ENCODE measurements around the gene TESMIN. TPM values are rescaled to one million over a fixed set of nuclear protein-coding genes. Genes with fewer than 3 reads are reported as not detected.
A peak's percentile ranks its signal among the peaks of the same experiment; 100 is the strongest.

The TESMIN gene
- total and polyA plus RNA-seq, 9 donors: 0.09 to 0.71 (median 0.44) TPM

GRCh38 chr11:68763181-68763721 is 11.9 kb upstream of the TESMIN start:
- no peaks in the 10 kb centered on the region for H3K4me1 ChIP-seq (ENCODE audit: control insufficient read depth, insufficient read depth, low read length)
- H3K27ac ChIP-seq (ENCODE audit: low read length): no peak overlapping the region
- peaks cover 36% of the 10 kb centered on the region for H3K36me3 ChIP-seq (ENCODE audit: control insufficient read depth, insufficient read depth, low read length)
- no peaks in the 10 kb centered on the region for H3K27me3 ChIP-seq (ENCODE audit: control insufficient read depth, insufficient read depth, low read length)
- no peak overlapping the region for H3K4me3 ChIP-seq (ENCODE audit: low read length)
- 41% methylated on average over 8 of the region's 10 CpGs for WGBS (ENCODE audit: insufficient coverage)
- no peaks in the 10 kb centered on the region for H3K9me3 ChIP-seq (replicated peaks; ENCODE audit: control insufficient read depth, low read depth, low read length)
- DNase-seq: no peak

- Histone ChIP-seq H3K9me3 (replicated peaks; ENCODE audit: control insufficient read depth, low read depth, low read length) (no peaks in the 10 kb centered on the region), H3K27me3 (ENCODE audit: control insufficient read depth, insufficient read depth, low read length) (no peaks in the 10 kb centered on the region), H3K4me1 (ENCODE audit: control insufficient read depth, insufficient read depth, low read length) (no peaks in the 10 kb centered on the region), H3K4me3 (ENCODE audit: low read length) (no peak overlapping the region), H3K36me3 (ENCODE audit: control insufficient read depth, insufficient read depth, low read length) (peaks cover 42% of the 10 kb centered on the region), H3K27ac (ENCODE audit: low read length) (no peak overlapping the region)
- no peak for DNase-seq
- 90% methylated on average over 14 of the region's 15 CpGs for WGBS (ENCODE audit: insufficient coverage)
Measured at GRCh38 chr11:68762481-68762880, 11.2 kb upstream of the TESMIN start.

- no peak for DNase-seq
- H3K9me3 ChIP-seq (replicated peaks; ENCODE audit: control insufficient read depth, low read depth, low read length): no peaks in the 10 kb centered on the region
- no peaks in the 10 kb centered on the region for H3K4me1 ChIP-seq (ENCODE audit: control insufficient read depth, insufficient read depth, low read length)
- no peaks in the 10 kb centered on the region for H3K27me3 ChIP-seq (ENCODE audit: control insufficient read depth, insufficient read depth, low read length)
- H3K4me3 ChIP-seq (ENCODE audit: low read length): no peak overlapping the region
- H3K27ac ChIP-seq (ENCODE audit: low read length): no peak overlapping the region
- 71% methylated on average over 9 of the region's 12 CpGs for WGBS (ENCODE audit: insufficient coverage)
- peaks cover 49% of the 10 kb centered on the region for H3K36me3 ChIP-seq (ENCODE audit: control insufficient read depth, insufficient read depth, low read length)
Measured at GRCh38 chr11:68761801-68762200, 10.5 kb upstream of the TESMIN start.

- H3K27me3 ChIP-seq (ENCODE audit: control insufficient read depth, insufficient read depth, low read length): no peaks in the 10 kb centered on the region
- H3K27ac ChIP-seq (ENCODE audit: low read length): no peak overlapping the region
- DNase-seq: no peak
- no peak overlapping the region for H3K4me3 ChIP-seq (ENCODE audit: low read length)
- 97% methylated on average over 8 of the region's 15 CpGs for WGBS (ENCODE audit: insufficient coverage)
- no peaks in the 10 kb centered on the region for H3K9me3 ChIP-seq (replicated peaks; ENCODE audit: control insufficient read depth, low read depth, low read length)
- H3K36me3 ChIP-seq (ENCODE audit: control insufficient read depth, insufficient read depth, low read length): peaks cover 55% of the 10 kb centered on the region
- no peaks in the 10 kb centered on the region for H3K4me1 ChIP-seq (ENCODE audit: control insufficient read depth, insufficient read depth, low read length)
Measured at GRCh38 chr11:68759991-68760390, 8.7 kb upstream of the TESMIN start.

- Histone ChIP-seq H3K4me1 (ENCODE audit: control insufficient read depth, insufficient read depth, low read length) (no peaks in the 10 kb centered on the region), H3K9me3 (replicated peaks; ENCODE audit: control insufficient read depth, low read depth, low read length) (no peaks in the 10 kb centered on the region), H3K27me3 (ENCODE audit: control insufficient read depth, insufficient read depth, low read length) (no peaks in the 10 kb centered on the region), H3K4me3 (ENCODE audit: low read length) (no peak overlapping the region), H3K27ac (ENCODE audit: low read length) (no peak overlapping the region), H3K36me3 (ENCODE audit: control insufficient read depth, insufficient read depth, low read length) (peaks cover 52% of the 10 kb centered on the region)
- WGBS (ENCODE audit: insufficient coverage): 100% methylated on average over 1 of the region's 8 CpGs
- DNase-seq: no peak
Measured at GRCh38 chr11:68757711-68758110, 6.4 kb upstream of the TESMIN start.

GRCh38 chr11:68756171-68756766 is 4.9 kb upstream of the TESMIN start:
- DNase-seq: no peak
- 80% methylated on average over 4 of the region's 12 CpGs for WGBS (ENCODE audit: insufficient coverage)
- no peaks in the 10 kb centered on the region for H3K9me3 ChIP-seq (replicated peaks; ENCODE audit: control insufficient read depth, low read depth, low read length)
- peaks cover 40% of the 10 kb centered on the region for H3K36me3 ChIP-seq (ENCODE audit: control insufficient read depth, insufficient read depth, low read length)
- no peak overlapping the region for H3K27ac ChIP-seq (ENCODE audit: low read length)
- no peak overlapping the region for H3K4me3 ChIP-seq (ENCODE audit: low read length)
- H3K4me1 ChIP-seq (ENCODE audit: control insufficient read depth, insufficient read depth, low read length): no peaks in the 10 kb centered on the region
- H3K27me3 ChIP-seq (ENCODE audit: control insufficient read depth, insufficient read depth, low read length): peaks cover 3% of the 10 kb centered on the region

GRCh38 chr11:68753300-68753699 is 2.0 kb upstream of the TESMIN start:
- Histone ChIP-seq H3K9me3 (replicated peaks; ENCODE audit: control insufficient read depth, low read depth, low read length) (no peaks in the 10 kb centered on the region), H3K36me3 (ENCODE audit: control insufficient read depth, insufficient read depth, low read length) (peaks cover 20% of the 10 kb centered on the region), H3K27ac (ENCODE audit: low read length) (no peak overlapping the region), H3K27me3 (ENCODE audit: control insufficient read depth, insufficient read depth, low read length) (peaks cover 5% of the 10 kb centered on the region), H3K4me1 (ENCODE audit: control insufficient read depth, insufficient read depth, low read length) (peaks cover 12% of the 10 kb centered on the region), H3K4me3 (ENCODE audit: low read length) (no peak overlapping the region)
- WGBS (ENCODE audit: insufficient coverage): 69% methylated on average over 8 of the region's 9 CpGs
- DNase-seq: no peak

GRCh38 chr11:68751004-68751325 is 355 bp downstream of the TESMIN start:
- Histone ChIP-seq H3K9me3 (replicated peaks; ENCODE audit: control insufficient read depth, low read depth, low read length) (no peaks in the 10 kb centered on the region), H3K4me3 (ENCODE audit: low read length) (no peak overlapping the region), H3K27ac (ENCODE audit: low read length) (no peak overlapping the region), H3K4me1 (ENCODE audit: control insufficient read depth, insufficient read depth, low read length) (peaks cover 12% of the 10 kb centered on the region), H3K27me3 (ENCODE audit: control insufficient read depth, insufficient read depth, low read length) (peaks cover 5% of the 10 kb centered on the region), H3K36me3 (ENCODE audit: control insufficient read depth, insufficient read depth, low read length) (no peaks in the 10 kb centered on the region)
- 0% methylated on average over 8 of the region's 22 CpGs for WGBS (ENCODE audit: insufficient coverage)
- no peak for DNase-seq

GRCh38 chr11:68750195-68751003 is 921 bp downstream of the TESMIN start:
- no peaks in the 10 kb centered on the region for H3K9me3 ChIP-seq (replicated peaks; ENCODE audit: control insufficient read depth, low read depth, low read length)
- 9% methylated on average over 64 of the region's 76 CpGs for WGBS (ENCODE audit: insufficient coverage)
- DNase-seq: peak; percentile 22
- H3K36me3 ChIP-seq (ENCODE audit: control insufficient read depth, insufficient read depth, low read length): no peaks in the 10 kb centered on the region
- H3K27me3 ChIP-seq (ENCODE audit: control insufficient read depth, insufficient read depth, low read length): peaks cover 5% of the 10 kb centered on the region
- H3K4me1 ChIP-seq (ENCODE audit: control insufficient read depth, insufficient read depth, low read length): peaks cover 12% of the 10 kb centered on the region
- peak overlapping the region; percentile 62 for H3K27ac ChIP-seq (ENCODE audit: low read length)
- H3K4me3 ChIP-seq (ENCODE audit: low read length): no peak overlapping the region

GRCh38 chr11:68749229-68750123 is 1.8 kb downstream of the TESMIN start:
- WGBS (ENCODE audit: insufficient coverage): 35% methylated on average over 12 of the region's 20 CpGs
- Histone ChIP-seq H3K27ac (ENCODE audit: low read length) (peak overlapping the region; percentile 62), H3K27me3 (ENCODE audit: control insufficient read depth, insufficient read depth, low read length) (peaks cover 5% of the 10 kb centered on the region), H3K9me3 (replicated peaks; ENCODE audit: control insufficient read depth, low read depth, low read length) (no peaks in the 10 kb centered on the region), H3K36me3 (ENCODE audit: control insufficient read depth, insufficient read depth, low read length) (no peaks in the 10 kb centered on the region), H3K4me3 (ENCODE audit: low read length) (no peak overlapping the region), H3K4me1 (ENCODE audit: control insufficient read depth, insufficient read depth, low read length) (peaks cover 12% of the 10 kb centered on the region)
- DNase-seq: peak; percentile 61
